GM10266 (cell line): ENCODE results near the gene TIMM13.

ENCODE experiments used
- DNase-seq: peaks from one replicate; pipeline ENCODE4 v3.0.0; 2012; ENCODE audit errors: extremely low spot score
- CTCF ChIP-seq: IDR thresholded peaks from 2 replicates; pipeline ENCODE4 v1.5.1; 2012; ENCODE audit warnings: mild to moderate bottlenecking, low read depth; ENCODE audit not compliant: control insufficient read depth, insufficient read depth; ENCODE audit errors: missing control alignments

The TIMM13 gene

GRCh38 chr19:2458054-2458453, 30.7 kb upstream of the TIMM13 start:
- no peak for TF ChIP-seq CTCF
- no peak for DNase-seq

GRCh38 chr19:2457394-2458037, 30.1 kb upstream of the TIMM13 start:
- no peak for DNase-seq

GRCh38 chr19:2455851-2456570, 28.6 kb upstream of the TIMM13 start:
- peak; percentile 91 for DNase-seq
- TF ChIP-seq CTCF, result no peak

More at GRCh38 chr19:2457394-2458037, 30.1 kb upstream of the TIMM13 start:
- TF ChIP-seq CTCF, result no peak

- DNase-seq, result no peak
- no peak for TF ChIP-seq CTCF
Measured at GRCh38 chr19:2454962-2455850, 27.8 kb upstream of the TIMM13 start.

GRCh38 chr19:2454199-2454961, 27.0 kb upstream of the TIMM13 start:
- DNase-seq, result no peak
- TF ChIP-seq CTCF, result no peak

- no peak for TF ChIP-seq CTCF
Measured at GRCh38 chr19:2453431-2454025, 26.1 kb upstream of the TIMM13 start.

More at GRCh38 chr19:2453431-2454025, 26.1 kb upstream of the TIMM13 start:
- DNase-seq, result no peak
